ENCODE data around the gene EFCAB13.

DNA sequence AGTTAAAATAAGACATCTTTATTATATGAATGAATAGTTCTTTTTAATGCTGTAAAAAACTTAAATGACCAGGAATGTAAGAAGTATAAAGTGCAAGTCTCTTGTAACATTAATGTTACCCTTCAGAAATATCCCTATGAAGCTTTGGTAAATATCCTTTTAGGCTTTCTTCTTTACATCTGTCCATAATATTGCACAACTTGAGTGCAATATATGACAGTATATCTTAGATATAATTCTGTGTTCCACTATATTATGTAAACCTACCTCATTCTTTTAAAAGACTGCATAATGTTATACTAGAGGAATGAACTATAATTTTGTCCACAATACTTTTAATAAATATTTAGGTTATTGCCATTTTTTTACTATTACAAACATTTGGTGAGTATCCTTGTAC, 81.1 kb downstream of the EFCAB13 start:
- TF ChIP-seq CBX8 (IDR thresholded peaks at IDR 0.05) (no peak), CHD4 (IDR thresholded peaks at IDR 0.05; ENCODE audit: borderline replicate concordance) (no peak), CEBPB (IDR thresholded peaks at IDR 0.05) (no peak), ZNF302 (CRISPR knock-in tag; IDR thresholded peaks at IDR 0.05) (no peak), KDM1A (IDR thresholded peaks at IDR 0.05; ENCODE audit: low read depth) (no peak), POLR2A (IDR thresholded peaks at IDR 0.05; ENCODE audit: low read length) (no peak), BHLHE40 (IDR thresholded peaks at IDR 0.05; ENCODE audit: low read depth, low read length) (no peak), FOSL2 (IDR thresholded peaks at IDR 0.05) (no peak), FOSL2 (CRISPR knock-in tag; IDR thresholded peaks at IDR 0.05) (no peak), EP300 (IDR thresholded peaks at IDR 0.05) (no peak), RAD21 (conservative IDR thresholded peaks at IDR 0.05 in 1 of 2, IDR thresholded peaks at IDR 0.05 in 1 of 2) (no peak), ZFP36 (IDR thresholded peaks at IDR 0.05; ENCODE audit: borderline replicate concordance, partially characterized antibody) (no peak)
- TF ChIP-seq, protein P1, sequence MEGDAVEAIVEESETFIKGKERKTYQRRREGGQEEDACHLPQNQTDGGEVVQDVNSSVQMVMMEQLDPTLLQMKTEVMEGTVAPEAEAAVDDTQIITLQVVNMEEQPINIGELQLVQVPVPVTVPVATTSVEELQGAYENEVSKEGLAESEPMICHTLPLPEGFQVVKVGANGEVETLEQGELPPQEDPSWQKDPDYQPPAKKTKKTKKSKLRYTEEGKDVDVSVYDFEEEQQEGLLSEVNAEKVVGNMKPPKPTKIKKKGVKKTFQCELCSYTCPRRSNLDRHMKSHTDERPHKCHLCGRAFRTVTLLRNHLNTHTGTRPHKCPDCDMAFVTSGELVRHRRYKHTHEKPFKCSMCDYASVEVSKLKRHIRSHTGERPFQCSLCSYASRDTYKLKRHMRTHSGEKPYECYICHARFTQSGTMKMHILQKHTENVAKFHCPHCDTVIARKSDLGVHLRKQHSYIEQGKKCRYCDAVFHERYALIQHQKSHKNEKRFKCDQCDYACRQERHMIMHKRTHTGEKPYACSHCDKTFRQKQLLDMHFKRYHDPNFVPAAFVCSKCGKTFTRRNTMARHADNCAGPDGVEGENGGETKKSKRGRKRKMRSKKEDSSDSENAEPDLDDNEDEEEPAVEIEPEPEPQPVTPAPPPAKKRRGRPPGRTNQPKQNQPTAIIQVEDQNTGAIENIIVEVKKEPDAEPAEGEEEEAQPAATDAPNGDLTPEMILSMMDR (IDR thresholded peaks at IDR 0.05) = no peak
- TF ChIP-seq, protein P2, sequence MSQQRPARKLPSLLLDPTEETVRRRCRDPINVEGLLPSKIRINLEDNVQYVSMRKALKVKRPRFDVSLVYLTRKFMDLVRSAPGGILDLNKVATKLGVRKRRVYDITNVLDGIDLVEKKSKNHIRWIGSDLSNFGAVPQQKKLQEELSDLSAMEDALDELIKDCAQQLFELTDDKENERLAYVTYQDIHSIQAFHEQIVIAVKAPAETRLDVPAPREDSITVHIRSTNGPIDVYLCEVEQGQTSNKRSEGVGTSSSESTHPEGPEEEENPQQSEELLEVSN (IDR thresholded peaks at IDR 0.05; ENCODE audit: borderline replicate concordance, low read depth) = no peak
- TF ChIP-seq, protein P3, sequence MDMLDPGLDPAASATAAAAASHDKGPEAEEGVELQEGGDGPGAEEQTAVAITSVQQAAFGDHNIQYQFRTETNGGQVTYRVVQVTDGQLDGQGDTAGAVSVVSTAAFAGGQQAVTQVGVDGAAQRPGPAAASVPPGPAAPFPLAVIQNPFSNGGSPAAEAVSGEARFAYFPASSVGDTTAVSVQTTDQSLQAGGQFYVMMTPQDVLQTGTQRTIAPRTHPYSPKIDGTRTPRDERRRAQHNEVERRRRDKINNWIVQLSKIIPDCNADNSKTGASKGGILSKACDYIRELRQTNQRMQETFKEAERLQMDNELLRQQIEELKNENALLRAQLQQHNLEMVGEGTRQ (IDR thresholded peaks at IDR 0.05) = no peak

Measured in A549 (cell line).